ELR (cell line): Measurements from ENCODE around the gene CHRNA5.
A peak's percentile ranks its signal among the peaks of the same experiment; 100 is the strongest.

Experiments used
- DNase-seq: peaks from one replicate; pipeline ENCODE4 v3.0.0-alpha.2; 2015; ENCODE audit warnings: low read depth

The CHRNA5 gene

DNA sequence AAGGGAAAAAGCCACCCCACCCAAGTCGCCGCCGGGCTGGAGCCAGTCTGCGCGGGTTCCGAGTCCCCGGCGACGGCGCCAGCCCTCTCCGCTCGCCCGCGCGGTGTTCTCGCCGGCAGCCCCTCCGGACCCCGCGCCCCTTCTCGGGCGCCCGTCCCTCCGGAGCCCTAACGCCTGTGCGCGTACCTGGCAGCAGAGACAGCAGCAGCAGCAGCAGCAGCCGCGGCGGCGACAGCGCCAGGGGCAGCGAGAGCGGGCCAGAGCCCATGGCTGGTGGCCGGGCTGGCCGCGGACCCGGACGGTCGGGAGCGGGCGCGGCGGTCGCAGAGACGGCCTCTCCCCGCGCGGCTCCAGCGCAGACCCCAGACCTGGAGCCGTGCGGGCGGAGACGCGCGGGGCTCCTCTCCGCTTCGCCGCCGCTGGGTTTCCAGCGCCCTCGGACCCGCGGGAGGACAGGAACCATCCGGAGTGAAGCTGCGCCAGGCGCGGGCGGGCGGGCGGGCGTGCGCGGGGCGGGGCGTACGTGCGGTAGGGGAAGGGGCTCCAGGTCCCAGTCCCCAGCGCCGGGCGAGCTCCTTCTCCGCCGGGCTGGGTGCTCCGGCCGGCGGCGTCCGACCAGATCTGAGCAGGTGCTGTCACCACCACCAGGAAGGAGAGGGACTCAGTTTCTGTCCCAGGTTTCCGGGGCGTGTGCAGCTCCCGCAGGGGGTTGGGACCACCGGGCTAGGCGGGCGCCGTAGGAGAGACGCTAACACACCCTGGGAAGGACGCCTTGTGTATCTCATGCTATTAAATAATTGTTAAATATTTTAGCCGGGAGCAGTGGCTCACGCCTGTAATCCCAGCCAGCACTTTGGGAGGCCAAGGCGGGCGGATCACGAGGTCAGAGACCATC is 55.5 kb downstream of the CHRNA5 start, which contains the start of gene CHRNA3:
Gene CHRNA3 (minus strand): TSS at position 470 of the 895 bp plus-strand sequence. CDS start 202 bp downstream, at position 268.
- no peak for DNase-seq

DNA sequence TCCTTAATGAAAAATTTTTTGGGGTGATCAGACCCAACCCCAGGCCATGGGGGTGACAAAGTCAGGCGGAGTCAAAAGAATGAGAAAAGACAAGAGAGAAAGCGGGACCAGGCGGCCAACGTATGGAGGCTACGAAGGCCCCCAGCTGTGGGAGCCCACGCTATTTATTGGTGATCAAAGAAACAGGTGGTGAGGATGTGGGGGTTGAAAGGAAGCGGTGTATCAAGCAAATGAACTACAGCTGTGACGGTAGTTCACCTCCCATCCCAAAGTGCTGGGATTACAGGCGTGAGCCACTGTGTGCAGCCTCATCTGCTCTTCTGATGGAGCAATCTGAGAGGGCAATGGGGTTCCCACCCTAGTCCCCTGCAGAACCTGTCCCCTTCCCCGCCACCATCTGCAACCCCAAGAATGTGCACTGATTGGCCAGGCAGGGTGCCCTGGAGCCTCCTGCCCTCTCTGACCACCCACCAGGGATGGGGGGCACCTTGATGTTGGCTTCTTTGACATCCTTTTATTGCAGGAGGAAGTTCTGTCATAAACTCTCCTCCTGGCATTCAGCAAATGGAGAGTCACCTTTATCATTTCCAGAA is 56.6 kb downstream of the CHRNA5 start:
- DNase-seq = no peak

DNA sequence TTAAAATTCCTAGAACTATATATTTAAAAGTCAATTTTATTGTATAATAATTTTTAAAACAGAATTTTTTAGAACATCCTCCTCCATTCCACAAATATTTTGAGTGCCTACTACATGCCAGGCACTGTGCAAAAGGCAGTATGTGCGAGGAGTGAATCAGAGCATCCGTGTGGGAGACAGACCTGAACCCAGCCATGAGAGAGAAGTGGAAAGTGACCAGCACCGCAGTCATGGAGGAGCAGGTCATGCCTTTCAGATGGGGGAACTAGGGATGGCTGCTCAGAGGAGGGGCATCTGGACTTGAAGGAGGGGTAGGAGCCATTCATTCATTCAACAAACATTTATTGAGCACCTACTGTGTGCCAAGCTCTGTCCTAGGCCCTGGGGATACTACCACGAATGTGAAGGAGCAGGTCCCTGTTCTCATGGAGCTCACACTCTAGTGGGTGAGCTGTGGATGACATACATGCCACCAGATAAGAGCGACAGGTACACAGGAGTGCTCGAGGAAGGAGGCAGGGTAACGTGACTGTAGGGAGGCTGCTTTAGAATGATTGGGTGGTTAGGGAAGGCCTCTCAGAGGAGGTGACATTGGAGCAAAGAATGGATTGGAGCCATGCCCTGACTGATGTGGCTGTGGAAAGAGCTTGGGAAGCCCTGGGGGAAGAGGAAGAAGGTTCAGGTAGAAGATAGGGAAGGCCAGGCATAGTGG is 58.6 kb downstream of the CHRNA5 start:
- DNase-seq = no peak

GRCh38 chr15:78624651-78625590 is 59.6 kb downstream of the CHRNA5 start:
- no peak for DNase-seq

DNA sequence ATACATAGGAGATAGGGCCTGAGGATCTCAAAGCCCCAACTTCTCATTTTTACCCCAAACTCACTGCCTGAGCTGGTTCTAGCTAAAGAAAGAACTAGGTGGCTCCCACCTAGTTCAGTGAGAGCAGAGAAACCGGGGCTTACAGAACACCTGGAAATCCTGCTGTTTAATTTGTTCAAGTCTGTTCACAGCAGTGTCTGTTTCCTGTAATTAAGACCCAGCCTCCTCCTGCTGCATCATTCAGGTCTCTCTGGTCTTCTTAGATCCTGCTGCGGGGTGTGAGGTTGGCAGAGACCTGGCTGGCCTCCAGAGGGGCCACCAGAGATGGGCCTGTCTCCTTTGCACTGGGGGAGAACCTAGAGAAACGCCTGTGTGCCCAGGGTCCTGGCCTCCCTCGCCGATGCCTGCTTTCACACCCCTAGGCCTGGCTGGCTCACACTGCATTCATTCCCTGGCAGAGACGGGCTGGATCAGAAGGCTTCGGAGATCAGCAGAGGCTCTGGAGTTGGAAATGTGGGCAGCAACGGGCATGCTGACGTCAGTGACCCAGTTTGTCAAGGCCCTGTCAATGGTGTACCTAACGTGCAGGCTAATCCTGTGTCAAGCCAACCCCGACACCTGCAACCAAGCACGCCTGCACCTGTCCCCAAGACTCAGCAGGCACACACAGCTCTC is 60.4 kb downstream of the CHRNA5 start:
- no peak for DNase-seq

GRCh38 chr15:78626381-78626995 is 61.2 kb downstream of the CHRNA5 start:
- DNase-seq = no peak

- DNase-seq = no peak
Measured at GRCh38 chr15:78627348-78627747, 62.0 kb downstream of the CHRNA5 start.

- DNase-seq = no peak
Measured at GRCh38 chr15:78628227-78628626, 62.9 kb downstream of the CHRNA5 start.

- DNase-seq = no peak
Measured at GRCh38 chr15:78629031-78629715, 63.9 kb downstream of the CHRNA5 start.

- no peak for DNase-seq
Measured at GRCh38 chr15:78629716-78630065, 64.4 kb downstream of the CHRNA5 start.

- no peak for DNase-seq
Measured at GRCh38 chr15:78630886-78631633, 65.7 kb downstream of the CHRNA5 start.

GRCh38 chr15:78633348-78633747 is 68.0 kb downstream of the CHRNA5 start:
- no peak for DNase-seq

DNA sequence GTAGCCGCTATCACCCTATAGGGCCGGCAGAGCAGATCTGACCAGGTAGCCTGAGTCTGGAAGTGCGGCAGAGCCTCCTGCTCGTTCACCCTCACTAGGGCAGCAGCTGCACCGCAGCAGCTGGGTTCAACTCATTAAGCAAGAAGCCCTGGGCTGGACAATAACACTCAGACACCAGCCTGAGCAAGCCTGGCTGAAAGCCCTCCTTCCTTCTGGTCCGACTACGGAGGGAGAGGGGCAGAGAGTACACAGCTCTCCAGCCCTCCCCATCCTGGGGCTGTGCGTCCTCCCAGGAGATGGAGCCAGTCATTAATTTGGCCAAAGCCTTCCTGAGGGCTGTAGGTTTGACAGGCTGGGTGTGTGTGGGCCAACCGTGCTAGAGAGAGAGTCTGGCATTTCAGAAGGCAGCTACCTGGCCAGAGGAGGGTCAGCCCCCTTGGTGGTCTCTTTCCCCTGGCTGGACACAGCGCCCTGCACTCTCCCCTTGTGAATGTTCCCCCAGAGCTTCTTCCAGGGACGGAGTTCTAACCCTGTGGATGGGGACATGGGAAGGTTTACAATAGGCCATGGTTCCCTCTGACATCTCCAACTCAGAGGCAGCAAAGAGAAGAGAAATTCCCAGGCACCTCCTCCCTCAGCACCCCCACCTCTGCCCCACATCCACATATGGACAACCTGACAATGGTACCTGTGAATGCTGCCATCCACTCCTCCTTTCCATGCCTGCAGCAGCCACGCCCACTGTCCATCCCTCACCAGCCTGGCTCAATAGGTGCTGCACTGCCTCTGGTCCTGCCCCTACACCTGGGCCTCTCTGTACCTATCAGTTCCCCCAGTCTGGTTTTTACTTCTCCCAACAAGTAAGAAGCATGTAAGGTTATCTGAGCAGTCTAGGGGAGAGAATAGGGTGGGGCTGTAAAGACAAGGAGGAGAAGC is 69.2 kb downstream of the CHRNA5 start:
- no peak for DNase-seq

- no peak for DNase-seq
Measured at GRCh38 chr15:78635346-78635745, 70.0 kb downstream of the CHRNA5 start.

GRCh38 chr15:78636378-78636859 is 71.1 kb downstream of the CHRNA5 start:
- DNase-seq = no peak

- no peak for DNase-seq
Measured at GRCh38 chr15:78637776-78638435, 72.6 kb downstream of the CHRNA5 start.

DNA sequence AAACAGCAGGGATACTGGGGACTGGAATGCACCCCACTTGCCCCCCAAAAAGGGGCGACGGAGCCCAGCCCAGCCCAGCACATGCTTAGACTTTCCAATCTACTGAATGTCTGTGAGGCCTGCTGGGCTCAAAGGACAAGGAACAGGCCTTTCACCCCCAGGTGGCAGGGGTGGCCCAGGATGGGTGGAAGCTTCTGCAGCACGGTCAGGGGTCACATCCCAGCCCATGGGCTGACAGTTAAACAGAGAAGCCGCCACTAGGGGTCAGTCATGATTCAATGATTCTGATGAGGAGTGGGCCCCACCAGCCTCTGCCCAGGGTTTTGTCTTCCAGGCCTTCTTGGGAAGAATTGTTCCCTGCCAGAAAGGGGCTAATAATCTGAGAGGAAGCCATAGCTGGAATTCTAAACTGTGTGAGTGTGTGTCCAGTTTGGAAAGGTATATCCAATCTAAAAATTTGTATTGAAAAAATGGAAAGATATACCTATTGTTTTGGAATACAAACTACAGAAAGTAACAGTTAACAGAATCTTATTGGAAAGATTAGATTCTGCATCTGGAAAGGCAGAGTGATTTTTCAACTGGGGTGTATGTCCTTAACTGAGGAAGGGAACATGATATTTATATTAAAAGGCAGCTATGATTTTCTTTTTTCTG is 73.5 kb downstream of the CHRNA5 start:
- DNase-seq = peak; percentile 60
